Thyroid gland (tissue), 4 donors: ENCODE data around the gene E2F3.

ENCODE experiments used
- POLR2A ChIP-seq, 2 donors: fragments of 450-650 bp; IDR thresholded peaks; one replicate each; pipeline ENCODE4 v1.6.1; 2017; ENCODE audit warnings: antibody characterized with exemption in 2 of 2, mild to moderate bottlenecking in 2 of 2, moderate library complexity in 1 of 2
- TF ChIP-seq, protein P1 (sequence below), 6 experiments: fragments of 200-600 bp in 3 of 6; fragments of 450-650 bp in 3 of 6; sonication (generic) in 3 of 6; IDR thresholded peaks; one replicate each; pipeline ENCODE4 v1.5.1; 2016 to 2019; ENCODE audit warnings: antibody characterized with exemption in 6 of 6, mild to moderate bottlenecking in 2 of 6, inconsistent platforms in 1 of 6, moderate library complexity in 1 of 6

GRCh38 chr6:20412682-20413073 lies 11.0 kb downstream of the E2F3 start:
- TF ChIP-seq, protein P1, sequence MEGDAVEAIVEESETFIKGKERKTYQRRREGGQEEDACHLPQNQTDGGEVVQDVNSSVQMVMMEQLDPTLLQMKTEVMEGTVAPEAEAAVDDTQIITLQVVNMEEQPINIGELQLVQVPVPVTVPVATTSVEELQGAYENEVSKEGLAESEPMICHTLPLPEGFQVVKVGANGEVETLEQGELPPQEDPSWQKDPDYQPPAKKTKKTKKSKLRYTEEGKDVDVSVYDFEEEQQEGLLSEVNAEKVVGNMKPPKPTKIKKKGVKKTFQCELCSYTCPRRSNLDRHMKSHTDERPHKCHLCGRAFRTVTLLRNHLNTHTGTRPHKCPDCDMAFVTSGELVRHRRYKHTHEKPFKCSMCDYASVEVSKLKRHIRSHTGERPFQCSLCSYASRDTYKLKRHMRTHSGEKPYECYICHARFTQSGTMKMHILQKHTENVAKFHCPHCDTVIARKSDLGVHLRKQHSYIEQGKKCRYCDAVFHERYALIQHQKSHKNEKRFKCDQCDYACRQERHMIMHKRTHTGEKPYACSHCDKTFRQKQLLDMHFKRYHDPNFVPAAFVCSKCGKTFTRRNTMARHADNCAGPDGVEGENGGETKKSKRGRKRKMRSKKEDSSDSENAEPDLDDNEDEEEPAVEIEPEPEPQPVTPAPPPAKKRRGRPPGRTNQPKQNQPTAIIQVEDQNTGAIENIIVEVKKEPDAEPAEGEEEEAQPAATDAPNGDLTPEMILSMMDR (IDR thresholded peaks at IDR 0.05): no peak
- TF ChIP-seq POLR2A (IDR thresholded peaks at IDR 0.05): no peak
